Stomach (tissue), 9 donors: ENCODE data around the gene ANKRD53. TPM values are rescaled to one million over a fixed set of nuclear protein-coding genes. Genes with fewer than 3 reads are reported as not detected.
A peak's percentile ranks its signal among the peaks of the same experiment; 100 is the strongest.

ENCODE experiments used
- DNase-seq, 2 donors: peaks; one replicate each; pipeline versions ENCODE4 v3.0.0 to v3.0.0-alpha.2; 2013 to 2019
- H3K27ac ChIP-seq, 5 donors: fragments of 200-600 bp in 4 of 5; sonication (generic) in 4 of 5; one replicate each; pipeline ENCODE4 v1.5.1; 2013 to 2019; ENCODE audit warnings: mild to moderate bottlenecking in 1 of 5, moderate library complexity in 1 of 5
- H3K27me3 ChIP-seq, 3 donors: fragments of 200-600 bp; sonication (generic); one replicate each; pipeline ENCODE4 v1.5.1; 2017 to 2019; ENCODE audit warnings: mixed run types in 1 of 3
- H3K36me3 ChIP-seq, 4 donors: fragments of 200-600 bp; sonication (generic); 1 replicate in 3 of 4; 2 replicates in 1 of 4; pipeline ENCODE4 v1.5.1; 2016 to 2019
- H3K4me1 ChIP-seq, 4 donors: fragments of 200-600 bp; sonication (generic); one replicate each; pipeline ENCODE4 v1.5.1; 2016 to 2019
- H3K4me3 ChIP-seq, 4 donors: fragments of 200-600 bp; sonication (generic) in 3 of 4; one replicate each; pipeline ENCODE4 v1.5.1; 2016 to 2019; ENCODE audit warnings: mild to moderate bottlenecking in 1 of 4
- H3K9me3 ChIP-seq, 4 donors: fragments of 200-600 bp; sonication (generic); one replicate each; pipeline ENCODE4 v1.5.1; 2016 to 2019
- EP300 ChIP-seq: sonication (generic); formaldehyde crosslinking; IDR thresholded peaks from one replicate; pipeline ENCODE4 v1.6.1; 2017; ENCODE audit warnings: antibody characterized with exemption
- POLR2A ChIP-seq, 4 donors: fragments of 450-650 bp; IDR thresholded peaks; one replicate each; pipeline ENCODE4 v1.6.1; 2016; ENCODE audit warnings: antibody characterized with exemption in 4 of 4, control low read depth in 2 of 4, mild to moderate bottlenecking in 1 of 4, moderate library complexity in 1 of 4
- POLR2AphosphoS5 ChIP-seq, 3 donors: sonication (generic); formaldehyde crosslinking; IDR thresholded peaks; one replicate each; pipeline ENCODE4 v1.6.1; 2016; ENCODE audit warnings: antibody characterized with exemption in 3 of 3
- WGBS, 5 donors: extraction: QIAGEN DNeasy Blood & Tissue Kit in 3 of 5; methylation state at CpG; one replicate each; pipeline versions ENCODE4 v1.1.5 to v1.1.7; 2013 to 2018; 5-methylcytosine and 5-hydroxymethylcytosine counted together
- intact Hi-C: fragments of 100-400 bp; cut with DNase I; formaldehyde crosslinking; loops from one replicate; pipeline ENCODE4 v1.15.1; 2023; ENCODE audit warnings: low total_unique reads
- polyA plus RNA-seq, 3 donors: library from polyadenylated mRNA; stranded (reverse); fragments of 200-250 nt; gene quantifications; one replicate each; pipeline ENCODE4 v1.2.3, GENCODE V29; 2013
- total RNA-seq, 5 donors: library from RNA; depleted of rRNA; stranded (reverse); fragments of >200 nt; gene quantifications; one replicate each; pipeline versions ENCODE4 v1.1.0 to v1.2.3, GENCODE V29; 2014 to 2016
- TF ChIP-seq, protein P1 (sequence below), 7 experiments: fragments of 450-650 bp in 4 of 7; fragments of 200-600 bp in 3 of 7; sonication (generic) in 3 of 7; IDR thresholded peaks; one replicate each; pipeline ENCODE4 v1.5.1; 2016 to 2019; ENCODE audit warnings: antibody characterized with exemption in 7 of 7, control low read depth in 2 of 7, mild to moderate bottlenecking in 1 of 7
- donor health status: healthy with polysubstance abuse.
- donor health status: Bipolar disorder and iron deficiency.
- donor health status: healthy.

ANKRD53 gene
- total and polyA plus RNA-seq, 8 donors = 0.45 to 2.3 (median 1.1) TPM; not detected in 4

- WGBS, 5 donors = 29 to 56% (median 36%) methylated on average over 10 to 32 of the region's 32 CpGs
- Histone ChIP-seq H3K4me3 (no peak overlapping the region), H3K27ac (peak overlapping the region in 1 of 5 donors; percentile 4), H3K4me1 (peaks cover 0 to 21% (median 12%) of the 10 kb centered on the region in 4 donors), H3K9me3 (no peaks in the 10 kb centered on the region), H3K27me3 (no peaks in the 10 kb centered on the region), H3K36me3 (peaks cover 39 to 74% (median 57%) of the 10 kb centered on the region in 4 donors)
- TF ChIP-seq EP300 = no peak
- TF ChIP-seq POLR2A (IDR thresholded peaks at IDR 0.05) = no peak
- TF ChIP-seq, protein P1, sequence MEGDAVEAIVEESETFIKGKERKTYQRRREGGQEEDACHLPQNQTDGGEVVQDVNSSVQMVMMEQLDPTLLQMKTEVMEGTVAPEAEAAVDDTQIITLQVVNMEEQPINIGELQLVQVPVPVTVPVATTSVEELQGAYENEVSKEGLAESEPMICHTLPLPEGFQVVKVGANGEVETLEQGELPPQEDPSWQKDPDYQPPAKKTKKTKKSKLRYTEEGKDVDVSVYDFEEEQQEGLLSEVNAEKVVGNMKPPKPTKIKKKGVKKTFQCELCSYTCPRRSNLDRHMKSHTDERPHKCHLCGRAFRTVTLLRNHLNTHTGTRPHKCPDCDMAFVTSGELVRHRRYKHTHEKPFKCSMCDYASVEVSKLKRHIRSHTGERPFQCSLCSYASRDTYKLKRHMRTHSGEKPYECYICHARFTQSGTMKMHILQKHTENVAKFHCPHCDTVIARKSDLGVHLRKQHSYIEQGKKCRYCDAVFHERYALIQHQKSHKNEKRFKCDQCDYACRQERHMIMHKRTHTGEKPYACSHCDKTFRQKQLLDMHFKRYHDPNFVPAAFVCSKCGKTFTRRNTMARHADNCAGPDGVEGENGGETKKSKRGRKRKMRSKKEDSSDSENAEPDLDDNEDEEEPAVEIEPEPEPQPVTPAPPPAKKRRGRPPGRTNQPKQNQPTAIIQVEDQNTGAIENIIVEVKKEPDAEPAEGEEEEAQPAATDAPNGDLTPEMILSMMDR (IDR thresholded peaks at IDR 0.05) = peak in 5 of 7 experiments; percentile 54 to 81 (median 76)
- peak in 1 of 3 donors; percentile 37 for TF ChIP-seq POLR2AphosphoS5 (IDR thresholded peaks at IDR 0.05)
- DNase-seq = peak; percentile 76 to 88
- intact Hi-C loops = no loop called here
These were observed 6.3 kb downstream of the ANKRD53 start for GRCh38 chr2:70984576-70985282.

DNA sequence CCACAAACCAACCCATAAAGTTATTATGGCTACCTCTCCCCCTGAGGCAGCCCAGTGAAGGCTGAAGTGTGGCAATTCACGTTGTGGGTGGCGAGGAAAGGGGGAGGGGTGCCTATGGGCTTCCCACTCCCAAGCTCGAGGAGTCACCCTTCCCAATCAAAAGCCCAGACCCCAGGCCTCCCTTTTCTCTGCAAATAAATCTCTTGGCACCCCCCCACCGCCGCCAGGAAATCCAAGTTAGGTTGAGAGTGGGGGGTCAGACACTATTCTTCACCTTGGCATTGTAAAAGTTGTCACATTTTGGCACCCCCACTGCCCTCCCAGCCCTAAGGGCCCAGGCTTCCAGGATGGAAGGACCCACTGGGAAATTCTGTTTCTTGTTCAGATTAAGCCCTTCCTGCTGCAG is 6.9 kb downstream of the ANKRD53 start:
- H3K27ac ChIP-seq = peak overlapping the region in 1 of 5 donors; percentile 4
- 72 to 83% (median 80%) methylated on average over 5 of the region's 5 CpGs for WGBS, 5 donors
- peaks cover 0 to 21% (median 12%) of the 10 kb centered on the region in 4 donors for H3K4me1 ChIP-seq
- no peak for TF ChIP-seq POLR2AphosphoS5 (IDR thresholded peaks at IDR 0.05)
- TF ChIP-seq EP300 = no peak
- no peak for TF ChIP-seq POLR2A (IDR thresholded peaks at IDR 0.05)
- TF ChIP-seq, protein P1 (IDR thresholded peaks at IDR 0.05) = no peak
- no peaks in the 10 kb centered on the region for H3K27me3 ChIP-seq
- H3K36me3 ChIP-seq = peaks cover 43 to 80% (median 63%) of the 10 kb centered on the region in 4 donors
- intact Hi-C loops = no loop called here
- no peak overlapping the region for H3K4me3 ChIP-seq
- DNase-seq = no peak
- no peaks in the 10 kb centered on the region for H3K9me3 ChIP-seq

DNA sequence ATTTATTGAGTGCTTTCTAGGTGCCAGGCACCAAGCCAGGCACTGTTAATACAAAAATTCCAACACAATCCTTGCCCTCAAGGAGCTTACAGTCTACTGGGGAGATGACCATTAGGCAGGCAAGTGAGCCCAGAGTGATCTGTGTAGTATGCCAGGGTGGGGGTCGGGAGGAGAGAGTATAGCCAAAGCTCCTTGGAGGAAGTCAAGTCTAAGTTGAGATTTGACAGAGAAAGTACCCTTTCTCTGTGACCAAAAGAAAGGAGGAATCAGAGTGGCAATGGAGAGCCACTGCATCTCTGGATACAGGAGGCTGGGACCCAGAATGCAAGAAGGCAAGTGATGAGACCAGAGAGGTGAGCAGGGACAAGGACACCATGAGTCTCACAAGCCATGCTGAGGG is 7.5 kb downstream of the ANKRD53 start:
- H3K9me3 ChIP-seq = no peaks in the 10 kb centered on the region
- 94 to 100% (median 96%) methylated on average over 1 of the region's 1 CpG for WGBS, 5 donors
- no peak for DNase-seq
- no peak overlapping the region for H3K4me3 ChIP-seq
- H3K27me3 ChIP-seq = no peaks in the 10 kb centered on the region
- H3K27ac ChIP-seq = no peak overlapping the region
- H3K36me3 ChIP-seq = peaks cover 45 to 87% (median 70%) of the 10 kb centered on the region in 4 donors
- intact Hi-C loops = no loop called here
- H3K4me1 ChIP-seq = peaks cover 0 to 21% (median 12%) of the 10 kb centered on the region in 4 donors
- TF ChIP-seq POLR2A (IDR thresholded peaks at IDR 0.05) (no peak), EP300 (no peak)

GRCh38 chr2:70986499-70987189 is 8.2 kb downstream of the ANKRD53 start:
- no peaks in the 10 kb centered on the region for H3K9me3 ChIP-seq
- TF ChIP-seq, protein P1 (IDR thresholded peaks at IDR 0.05) = no peak
- no peak for TF ChIP-seq POLR2A (IDR thresholded peaks at IDR 0.05)
- no peak for TF ChIP-seq POLR2AphosphoS5 (IDR thresholded peaks at IDR 0.05)
- TF ChIP-seq EP300 = no peak
- no peak overlapping the region for H3K4me3 ChIP-seq
- peaks cover 49 to 94% (median 75%) of the 10 kb centered on the region in 4 donors for H3K36me3 ChIP-seq
- H3K27me3 ChIP-seq = no peaks in the 10 kb centered on the region
- DNase-seq = no peak
- H3K27ac ChIP-seq = no peak overlapping the region
- H3K4me1 ChIP-seq = peaks cover 0 to 21% (median 12%) of the 10 kb centered on the region in 4 donors
- 84 to 100% (median 93%) methylated on average over 4 of the region's 4 CpGs for WGBS, 5 donors
- intact Hi-C loops = no loop called here
